Activated CD8-positive, alpha-beta memory T cell treated with anti-CD3 and anti-CD28 coated beads, Interleukin-2, amount 50 U/mL, for 24 hours (primary cell): ENCODE data around the gene TLX2.
"Not testable (repeated sequence)": the region's sequence is repeated elsewhere in the genome, so short reads cannot be mapped to it uniquely, and the experiment has no call there.

Experiments used
- DNase-seq: peaks from one replicate; pipeline ENCODE4 v3.0.0-alpha.2; 2020; ENCODE audit errors: extremely low read depth

Gene TLX2

DNA sequence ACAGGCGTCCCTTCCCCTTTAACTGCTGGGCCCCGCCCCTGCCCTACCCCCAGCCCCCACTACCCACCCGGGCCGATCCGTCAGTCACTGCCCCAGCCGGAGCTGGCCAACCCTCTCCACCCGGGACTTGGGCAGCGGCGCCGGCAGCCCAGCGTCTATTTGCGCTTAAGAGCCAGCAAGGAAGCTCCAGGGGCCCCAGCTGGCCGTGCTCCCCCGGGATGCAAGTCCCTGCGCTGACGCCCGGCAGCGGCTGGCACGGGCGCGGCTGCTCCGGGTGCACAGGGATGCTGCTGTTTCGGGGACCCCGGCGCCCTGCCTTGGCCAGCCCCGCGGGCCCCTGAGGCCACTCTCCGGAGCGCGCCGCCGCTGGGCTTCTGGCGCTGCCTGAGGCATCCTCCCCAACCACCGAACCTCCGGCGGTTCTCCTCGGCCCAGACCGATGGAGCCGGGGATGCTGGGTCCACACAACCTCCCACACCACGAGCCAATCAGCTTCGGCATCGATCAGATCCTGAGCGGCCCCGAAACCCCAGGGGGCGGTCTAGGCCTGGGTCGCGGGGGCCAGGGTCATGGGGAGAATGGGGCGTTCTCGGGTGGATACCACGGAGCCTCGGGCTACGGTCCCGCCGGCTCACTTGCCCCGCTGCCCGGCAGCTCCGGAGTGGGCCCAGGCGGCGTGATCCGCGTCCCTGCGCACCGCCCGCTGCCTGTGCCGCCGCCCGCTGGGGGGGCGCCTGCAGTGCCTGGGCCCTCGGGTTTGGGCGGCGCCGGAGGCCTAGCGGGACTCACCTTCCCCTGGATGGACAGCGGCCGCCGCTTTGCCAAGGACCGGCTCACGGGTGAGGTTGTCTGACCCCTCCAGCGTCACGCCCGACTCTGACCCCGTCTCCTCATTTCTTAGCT lies at the start of gene TLX2:
Gene TLX2 (plus strand): TSS at position 83 of the 903 bp plus-strand sequence. CDS start 357 bp downstream, at position 440.
- DNase-seq: no peak

DNA sequence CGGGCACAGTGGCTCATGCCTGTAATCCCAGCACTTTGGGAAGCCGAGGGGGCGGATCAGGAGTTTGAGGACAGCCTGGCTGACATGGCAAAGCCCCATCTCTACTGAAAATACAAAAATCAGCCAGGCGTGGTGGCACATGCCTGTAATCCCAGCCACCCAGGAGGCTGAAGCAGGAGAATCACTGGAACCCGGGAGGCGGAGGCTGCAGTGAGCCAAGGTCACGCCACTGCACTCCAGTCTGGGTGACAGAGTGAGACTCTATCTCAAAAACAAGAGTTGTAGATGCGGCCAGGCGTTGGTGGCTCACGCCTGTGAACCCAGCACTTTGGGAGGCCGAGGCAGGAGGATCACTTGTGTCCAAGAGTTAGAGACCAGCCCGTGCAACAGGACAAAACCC lies 43.5 kb upstream of the TLX2 start:
- not testable (repeated sequence) for DNase-seq

DNA sequence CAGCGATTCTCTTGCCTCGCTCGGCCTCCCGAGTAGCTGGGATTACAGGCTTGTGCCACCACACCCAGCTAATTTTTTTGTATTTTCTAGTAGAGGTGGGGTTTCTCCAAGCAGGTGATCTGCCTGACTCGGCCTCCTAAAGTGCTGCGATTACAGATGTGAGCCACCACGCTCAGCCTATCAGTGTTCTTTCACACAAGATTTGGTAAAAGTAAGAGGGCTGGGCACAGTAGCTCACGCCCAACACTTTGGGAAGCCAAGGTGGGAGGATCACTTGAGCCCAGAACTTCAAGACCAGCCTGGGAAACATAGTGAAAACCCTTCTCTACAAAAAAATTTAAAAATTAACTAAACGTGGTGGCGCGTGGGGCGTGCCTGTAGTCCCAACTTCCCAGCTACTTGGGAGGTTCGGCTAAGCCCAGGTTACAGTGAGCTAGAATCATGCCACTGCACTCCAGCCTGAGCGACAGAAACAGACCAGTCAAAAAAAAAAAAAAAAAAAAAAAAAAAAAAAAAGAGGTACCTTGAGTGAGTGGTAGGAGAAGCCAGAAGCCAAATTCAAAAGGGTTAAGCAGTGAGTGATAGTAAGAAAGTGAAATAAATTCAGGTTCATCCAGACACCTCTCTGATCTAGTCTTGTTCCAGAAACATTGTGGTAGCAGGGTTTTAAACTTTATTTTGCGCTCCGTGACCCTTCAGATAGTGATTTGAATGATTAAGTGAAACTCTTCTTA lies 42.8 kb upstream of the TLX2 start:
- no peak for DNase-seq

DNA sequence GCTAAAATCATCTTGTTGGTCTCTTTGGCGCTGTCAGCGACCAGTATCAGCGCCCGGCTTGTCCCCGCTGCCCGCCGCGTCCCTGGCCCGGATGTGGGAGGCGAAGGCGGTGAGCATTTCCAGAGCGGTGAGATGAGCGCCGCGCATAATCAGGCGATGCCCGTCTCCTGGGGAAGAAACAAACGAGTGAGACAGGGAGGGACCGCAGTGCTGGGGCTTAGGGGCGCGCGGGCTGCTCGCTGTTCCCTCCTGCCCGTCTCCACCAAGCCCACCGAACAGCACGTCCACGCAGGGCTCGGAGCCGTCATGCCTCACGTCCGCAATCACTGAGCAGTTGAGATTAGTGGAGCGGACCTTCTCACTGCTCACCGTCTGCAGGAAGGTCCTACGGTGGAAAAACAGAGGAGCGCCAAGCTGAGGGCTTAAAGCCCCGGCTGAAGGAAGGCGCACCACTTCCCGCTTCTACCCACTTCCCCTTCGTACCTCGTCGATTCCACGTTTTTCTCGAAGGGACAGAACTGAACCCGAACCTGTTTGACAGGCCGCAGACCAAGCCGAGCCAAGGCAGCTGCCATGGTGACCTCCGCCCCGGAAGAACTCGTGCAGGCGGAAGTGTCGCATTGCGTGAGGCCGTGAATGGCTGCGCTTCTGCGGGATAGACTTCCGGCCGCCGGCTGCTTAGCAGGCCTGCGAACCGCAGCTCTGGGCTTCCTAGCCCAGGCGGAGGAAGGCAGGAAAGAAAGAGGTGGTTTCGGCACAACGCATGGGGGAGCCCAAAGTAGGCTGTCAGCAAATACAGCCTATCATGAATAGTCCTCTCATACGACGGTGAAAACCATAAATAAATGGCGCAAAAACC lies 41.9 kb upstream of the TLX2 start, which contains the start of gene MRPL53:
Gene MRPL53 (minus strand): TSS at position 595 of the 859 bp plus-strand sequence. CDS start 20 bp downstream, at position 575.
- peak; percentile 88 for DNase-seq

- no peak for DNase-seq
Observed at GRCh38 chr2:74472945-74473258, 41.3 kb upstream of the TLX2 start.

DNA sequence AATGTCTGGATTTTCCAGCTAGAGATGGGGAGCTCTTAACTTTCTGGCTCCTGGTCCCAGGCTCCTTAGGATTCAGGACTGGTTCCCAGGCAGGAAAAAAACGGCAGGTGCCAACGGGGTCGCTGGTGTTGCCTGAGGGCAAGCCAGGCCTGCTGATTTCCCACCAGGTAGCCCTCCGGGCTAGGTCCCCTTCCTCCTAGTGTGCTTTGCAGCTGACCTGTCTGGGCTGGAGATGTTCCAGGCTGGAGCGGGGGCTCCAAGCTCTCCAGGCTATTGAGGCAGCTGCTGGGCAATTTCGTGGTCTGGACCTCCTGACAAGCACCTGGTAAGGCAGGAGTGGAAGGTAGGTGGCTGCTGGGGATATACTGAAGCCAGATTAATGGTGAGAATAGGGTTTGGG lies 39.8 kb upstream of the TLX2 start:
- DNase-seq: no peak

DNA sequence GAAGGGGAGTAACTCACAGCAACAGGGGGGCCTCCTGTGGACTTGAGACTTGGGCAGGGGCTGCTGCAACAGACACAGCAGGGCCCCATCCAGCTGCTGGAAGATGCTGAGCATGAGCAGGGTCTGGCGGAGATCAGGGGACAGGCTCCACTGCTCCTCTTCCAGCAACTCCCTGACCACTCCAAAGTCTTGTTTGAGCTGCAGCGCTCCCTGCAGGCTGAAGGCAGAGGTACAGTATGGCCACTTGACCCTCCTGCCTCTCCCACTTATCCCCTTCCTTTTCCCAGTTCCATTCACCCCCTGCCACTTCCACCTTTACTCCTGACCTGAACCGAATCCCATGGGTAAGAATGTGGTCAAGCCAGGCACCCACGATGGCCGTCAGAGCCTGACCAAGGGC lies 39.4 kb upstream of the TLX2 start:
- DNase-seq: no peak

DNA sequence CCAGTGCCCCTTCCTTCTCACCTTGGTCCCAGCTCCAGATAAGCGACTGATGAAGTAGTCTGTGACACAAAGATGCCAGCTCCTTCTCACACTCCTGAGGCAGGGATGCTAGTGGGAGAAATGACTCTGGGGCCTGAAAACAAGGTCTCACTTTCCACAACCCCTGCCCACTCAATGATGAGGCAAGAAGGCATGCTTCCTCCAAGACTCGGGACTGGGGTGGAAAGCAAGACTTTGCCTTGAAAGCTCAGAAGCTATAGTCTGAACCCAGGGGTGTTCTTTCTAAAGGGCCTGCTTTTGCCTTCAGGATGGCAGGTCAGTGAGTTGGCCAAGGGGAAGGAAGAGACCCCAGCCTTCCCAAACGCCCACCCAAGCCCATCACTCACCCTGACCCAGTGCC lies 32.8 kb upstream of the TLX2 start:
- no peak for DNase-seq

DNA sequence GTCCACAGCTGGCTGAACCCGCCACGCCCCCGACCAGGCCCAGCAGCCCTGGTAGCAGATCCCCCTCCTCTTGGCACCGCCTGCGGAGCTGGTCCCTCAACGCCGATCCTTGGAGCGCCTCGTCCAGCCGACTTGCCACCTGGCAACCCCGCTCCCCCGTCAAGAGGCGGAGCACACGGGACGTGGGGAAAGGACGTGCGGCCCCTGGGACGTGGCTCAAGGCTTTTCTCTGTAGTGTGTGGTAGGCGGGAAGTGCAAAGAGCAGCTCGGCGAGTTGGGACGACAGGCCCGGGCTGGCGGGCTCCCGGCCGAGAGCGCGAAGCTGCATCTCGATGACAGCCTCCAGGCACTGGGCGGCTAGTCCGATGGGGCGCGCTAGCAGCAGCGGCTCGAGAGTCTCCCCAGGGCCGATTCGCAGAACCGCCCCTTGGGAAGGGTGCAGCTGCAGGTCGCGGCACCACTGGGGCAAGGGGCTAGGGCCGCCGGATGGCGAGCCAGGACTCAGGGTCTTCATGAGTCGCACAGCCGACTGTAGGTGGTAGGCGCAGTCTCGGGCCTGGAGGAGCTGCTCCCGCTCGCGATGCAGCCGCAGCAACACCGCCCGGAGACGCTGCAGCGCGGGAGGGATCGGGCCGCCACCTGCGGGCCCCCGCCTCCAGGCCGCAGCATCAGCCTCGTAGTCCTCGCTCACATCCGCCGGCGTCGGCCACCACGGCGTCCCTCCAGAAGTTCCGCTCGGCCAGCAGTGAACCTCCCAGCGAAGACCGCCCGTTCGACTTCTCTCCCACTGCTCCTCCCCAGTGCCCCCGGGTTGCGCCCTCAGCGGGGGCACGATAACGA lies 32.1 kb upstream of the TLX2 start:
- no peak for DNase-seq

- peak; percentile 85 for DNase-seq
Observed at GRCh38 chr2:74482801-74483674, 31.2 kb upstream of the TLX2 start, which contains the start of the genes CCDC142 and TTC31. Gene CCDC142, minus strand, starts transcription at chr2:74482998. Its CDS starts 161 bp downstream, at chr2:74482837. Gene TTC31, plus strand, starts transcription at chr2:74483081. Its CDS starts 15 bp downstream, at chr2:74483096.

DNA sequence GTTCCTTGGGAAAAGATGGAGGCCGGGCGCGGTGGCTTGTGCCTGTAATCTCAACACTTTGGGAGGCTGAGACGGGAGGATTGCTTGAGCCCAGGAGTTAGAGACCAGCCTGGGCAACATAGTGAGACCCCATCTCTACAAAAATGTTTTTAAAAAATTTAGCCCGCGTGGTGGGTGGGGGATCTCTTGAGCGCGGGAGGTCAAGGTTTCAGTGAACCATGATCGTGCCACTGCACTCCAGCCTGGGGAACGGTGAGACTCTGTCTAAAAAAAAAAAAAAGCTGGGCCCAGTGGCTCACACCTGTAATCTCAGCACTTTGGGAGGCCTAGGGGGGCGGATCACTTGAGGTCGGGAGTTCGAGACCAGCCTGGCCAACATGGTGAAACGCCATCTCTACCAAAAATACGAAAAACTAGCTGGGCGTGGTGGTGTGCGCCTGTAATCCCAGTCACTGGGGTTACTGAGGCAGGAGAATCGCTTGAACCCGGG lies 30.5 kb upstream of the TLX2 start:
- DNase-seq: not testable (repeated sequence)

DNA sequence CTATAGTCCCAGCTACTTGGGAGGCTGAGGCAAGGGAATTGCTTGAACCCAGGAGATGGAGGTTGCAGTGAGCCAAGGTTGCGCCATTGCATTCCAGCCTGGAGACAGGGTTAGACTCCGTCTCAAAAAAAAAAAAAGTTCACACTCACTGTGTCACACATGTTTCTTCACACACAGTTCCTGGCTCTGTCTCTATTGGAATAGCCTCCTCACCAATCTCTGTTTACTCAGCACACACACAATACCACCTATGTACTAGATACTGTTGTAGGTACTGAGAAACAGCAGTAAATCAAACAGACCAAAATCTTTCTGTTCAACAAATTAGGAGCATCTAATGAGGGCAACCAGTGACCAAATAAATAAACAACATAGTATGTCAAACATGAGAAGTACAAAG lies 28.1 kb upstream of the TLX2 start:
- DNase-seq: no peak

DNA sequence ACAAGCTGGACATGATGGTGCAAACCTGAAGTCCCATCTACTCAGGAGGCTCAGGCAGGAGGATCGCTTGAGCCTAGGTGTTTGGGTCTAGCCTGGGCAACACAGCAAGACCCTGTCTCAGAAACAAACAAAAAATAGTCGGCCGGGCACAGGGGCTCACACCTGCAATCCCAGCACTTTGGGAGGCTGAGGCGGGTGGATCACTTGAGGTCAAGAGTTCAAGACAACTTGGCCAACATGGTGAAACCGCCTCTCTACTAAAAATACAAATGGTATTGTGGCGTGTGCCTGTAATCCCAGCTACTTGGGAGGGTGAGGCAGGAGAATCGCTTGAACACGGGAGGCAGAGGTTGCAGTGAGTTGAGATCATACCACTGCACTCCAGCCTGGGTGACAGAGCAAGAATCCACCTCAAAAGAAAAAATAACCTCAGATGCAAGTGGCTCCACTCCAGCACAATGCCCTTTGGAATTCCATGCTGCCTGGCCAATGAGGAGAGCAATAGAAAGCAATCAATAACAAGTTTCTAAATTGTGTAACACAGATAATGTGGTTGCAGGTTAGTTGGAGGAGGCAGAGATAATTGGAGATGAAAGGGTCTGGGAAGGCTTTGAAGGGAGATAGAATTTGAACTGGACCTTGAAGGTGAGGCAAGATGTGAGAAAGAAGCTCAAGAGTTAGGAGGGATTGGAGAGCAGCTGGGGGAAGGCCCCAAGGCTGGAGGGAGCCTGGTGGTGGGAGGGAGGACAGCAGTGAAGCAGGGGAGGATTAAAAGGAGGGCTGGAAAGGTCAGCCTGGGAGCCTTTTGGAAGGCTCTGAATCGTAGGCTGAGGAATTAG lies 25.4 kb upstream of the TLX2 start:
- no peak for DNase-seq

- no peak for DNase-seq
Observed at GRCh38 chr2:74489906-74490305, 24.3 kb upstream of the TLX2 start.

DNA sequence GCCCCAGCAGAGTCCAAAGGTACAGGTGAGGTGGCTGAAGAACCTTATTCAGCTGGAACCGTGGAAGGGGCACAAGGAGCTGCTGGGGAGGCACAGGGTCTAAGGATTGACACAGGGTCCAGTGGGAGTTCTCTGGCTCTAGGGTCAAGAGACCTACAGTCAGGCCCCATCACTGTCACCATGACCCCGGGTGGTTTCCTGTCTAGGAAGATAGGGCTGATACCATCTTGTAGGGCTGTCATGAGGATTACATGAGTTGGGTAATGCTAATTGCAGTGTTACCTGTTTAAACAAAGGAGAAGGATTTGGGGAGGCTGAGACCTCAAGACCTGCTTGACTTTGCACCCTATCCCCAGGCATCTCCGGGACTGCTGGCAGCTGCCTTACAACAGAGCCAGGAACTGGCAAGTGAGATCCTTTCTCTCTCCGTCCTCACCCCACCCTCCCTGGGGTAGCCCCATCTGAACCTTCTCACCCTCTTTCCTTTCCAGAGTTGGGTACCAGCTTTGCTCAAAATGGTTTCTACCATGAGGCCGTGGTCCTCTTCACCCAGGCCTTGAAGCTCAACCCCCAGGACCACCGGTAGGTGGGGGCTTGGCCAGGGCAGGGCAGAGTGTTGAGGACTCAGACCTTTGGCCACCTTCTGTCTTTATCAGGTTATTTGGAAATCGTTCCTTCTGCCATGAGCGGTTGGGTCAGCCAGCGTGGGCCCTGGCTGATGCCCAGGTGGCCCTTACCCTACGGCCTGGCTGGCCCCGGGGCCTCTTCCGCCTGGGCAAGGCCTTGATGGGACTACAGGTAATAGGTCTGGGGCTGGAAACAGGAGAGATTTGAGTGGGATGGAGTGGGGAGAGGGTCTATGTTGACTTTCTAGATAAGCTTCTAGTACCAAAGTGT lies 22.4 kb upstream of the TLX2 start:
- no peak for DNase-seq

DNA sequence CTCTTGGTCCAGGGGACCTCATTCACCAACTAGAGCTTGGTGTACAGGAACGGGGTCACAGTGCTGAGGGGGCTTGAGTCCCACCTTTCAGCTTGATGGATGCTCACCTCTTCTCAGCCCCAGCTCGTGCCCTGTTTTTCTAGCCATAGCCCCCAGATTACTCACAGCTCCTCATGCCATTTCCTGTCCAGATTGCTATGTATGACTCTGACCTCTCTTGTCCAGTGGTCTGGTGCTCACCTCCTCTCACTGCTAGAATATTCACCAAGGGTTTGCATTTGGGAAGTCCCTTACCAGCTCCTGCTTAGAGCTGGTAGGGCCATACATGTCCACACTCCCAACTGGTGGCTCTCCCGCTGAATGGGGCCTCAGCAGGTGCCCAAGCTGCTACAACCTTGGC lies 20.7 kb upstream of the TLX2 start:
- no peak for DNase-seq

- no peak for DNase-seq
Observed at GRCh38 chr2:74495440-74495839, 18.8 kb upstream of the TLX2 start.
